CD4-positive, CD25-positive, alpha-beta regulatory T cell (primary cell): ENCODE results near the gene PAXX. TPM values are rescaled to one million over a fixed set of nuclear protein-coding genes. Genes with fewer than 3 reads are reported as not detected.
A peak's percentile ranks its signal among the peaks of the same experiment; 100 is the strongest.
"Not testable (repeated sequence)": the region's sequence is repeated elsewhere in the genome, so short reads cannot be mapped to it uniquely, and the experiment has no call there.

Experiments
- ATAC-seq, 2 donors: fragments of 150-1000 bp; cut with Tn5 transposase; one replicate each; pipeline ENCODE4 v1.10.0; 2021; ENCODE audit warnings: low read depth in 2 of 2, moderate number of reproducible peaks in 2 of 2, moderate library complexity in 1 of 2
- DNase-seq, 3 donors: peaks; one replicate each; pipeline versions ENCODE4 v3.0.0 to v3.0.0-alpha.2; 2012 to 2022; ENCODE audit warnings: mixed read lengths in 1 of 3
- H3K27ac ChIP-seq: one replicate; pipeline ENCODE4 v1.7.0; 2013; ENCODE audit warnings: mild to moderate bottlenecking, low read length; ENCODE audit not compliant: insufficient read depth, poor library complexity, severe bottlenecking
- H3K27me3 ChIP-seq: one replicate; pipeline ENCODE4 v1.7.0; 2013; ENCODE audit warnings: low read length; ENCODE audit not compliant: control insufficient read depth, insufficient read depth
- H3K36me3 ChIP-seq: one replicate; pipeline ENCODE4 v1.7.0; 2013; ENCODE audit warnings: mild to moderate bottlenecking, low read length, moderate library complexity; ENCODE audit not compliant: control insufficient read depth, insufficient read depth
- H3K4me1 ChIP-seq: 2 replicates; pipeline ENCODE4 v1.7.0; 2013; ENCODE audit warnings: mild to moderate bottlenecking, low read length; ENCODE audit not compliant: insufficient read depth, control insufficient read depth, poor library complexity, severe bottlenecking
- H3K4me3 ChIP-seq: one replicate; pipeline ENCODE4 v1.7.0; 2013; ENCODE audit warnings: low read depth, mild to moderate bottlenecking, low read length, moderate library complexity
- H3K9me3 ChIP-seq, 2 experiments: 1 replicate in 1 of 2; 2 replicates in 1 of 2; pipeline ENCODE4 v1.7.0; 2013; ENCODE audit warnings: low read length in 2 of 2, mild to moderate bottlenecking in 1 of 2, moderate library complexity in 1 of 2; ENCODE audit not compliant: control insufficient read depth in 2 of 2
- H3K27ac Mint-ChIP-seq, 3 donors: one replicate each; pipeline ENCODE4 v1.8.0; 2020 to 2022; ENCODE audit warnings: mild to moderate bottlenecking in 3 of 3, mixed read lengths in 3 of 3, moderate library complexity in 2 of 3
- H3K27me3 Mint-ChIP-seq: one replicate; pipeline ENCODE4 v1.8.0; 2022; ENCODE audit warnings: mild to moderate bottlenecking, mixed read lengths
- H3K36me3 Mint-ChIP-seq: one replicate; pipeline ENCODE4 v1.8.0; 2020; ENCODE audit warnings: mixed read lengths
- H3K4me1 Mint-ChIP-seq, 4 donors: one replicate each; pipeline ENCODE4 v1.8.0; 2020 to 2022; ENCODE audit warnings: mixed read lengths in 4 of 4, mild to moderate bottlenecking in 1 of 4
- H3K4me3 Mint-ChIP-seq, 4 donors: one replicate each; pipeline ENCODE4 v1.8.0; 2020 to 2022; ENCODE audit warnings: mild to moderate bottlenecking in 4 of 4, mixed read lengths in 4 of 4, moderate library complexity in 3 of 4
- H3K9me3 Mint-ChIP-seq, 7 donors: one replicate each; pipeline ENCODE4 v1.8.0; 2020 to 2022; ENCODE audit warnings: mixed read lengths in 7 of 7, mild to moderate bottlenecking in 3 of 7, moderate library complexity in 2 of 7
- polyA plus RNA-seq, 4 donors: library from polyadenylated mRNA; unstranded; fragments of 300-500 nt; fragmentation: Illumina TruSeq; gene quantifications; one replicate each; pipeline ENCODE4 v1.2.3, GENCODE V29; 2021
- total RNA-seq: library from RNA; stranded (reverse); gene quantifications from one replicate; pipeline ENCODE4 v1.2.3, GENCODE V29; 2022

Gene PAXX
- total and polyA plus RNA-seq, 5 donors from 2014 or later, result 46.7 to 83.3 (median 66.4) TPM

DNA sequence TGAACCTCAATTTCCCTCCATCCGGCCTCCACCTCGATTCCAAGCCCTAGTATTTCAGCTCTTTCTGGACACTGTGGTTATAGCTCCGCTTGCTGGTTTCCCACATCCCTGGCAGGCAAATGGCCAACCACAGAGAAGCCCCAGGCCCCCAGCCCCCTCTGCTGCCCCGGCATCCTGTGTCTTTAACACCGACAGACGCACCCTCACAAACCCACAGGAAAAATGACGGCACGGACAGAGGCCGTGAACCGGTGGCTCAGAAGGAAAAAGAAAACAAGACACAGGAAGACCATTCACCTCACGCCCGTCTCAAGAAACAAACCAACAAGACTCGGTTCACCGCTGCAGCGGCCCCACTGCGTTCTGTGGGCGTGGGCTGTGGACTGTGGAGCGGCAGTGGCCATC is 5.6 kb downstream of the PAXX start:
- DNase-seq, result peak in 1 of 3 donors; percentile 53
- H3K4me1 Mint-ChIP-seq, result peaks cover 0 to 34% (median 16%) of the 10 kb centered on the region in 4 donors
- Histone ChIP-seq H3K27me3 (no peaks in the 10 kb centered on the region), H3K27ac (no peak overlapping the region), H3K4me3 (no peak overlapping the region), H3K4me1 (peaks cover 57% of the 10 kb centered on the region), H3K9me3 (no peaks in the 10 kb centered on the region), H3K36me3 (no peaks in the 10 kb centered on the region)
- no peaks in the 10 kb centered on the region for H3K9me3 Mint-ChIP-seq
- H3K4me3 Mint-ChIP-seq, result peak overlapping the region; percentile 43 to 85 (median 70)
- H3K27ac Mint-ChIP-seq, result peak overlapping the region; percentile 12 to 69 (median 36)
- no peaks in the 10 kb centered on the region for H3K36me3 Mint-ChIP-seq
- peak in 1 of 2 donors; percentile 10 for ATAC-seq
- H3K27me3 Mint-ChIP-seq, result peaks cover 14% of the 10 kb centered on the region

GRCh38 chr9:137000177-137000930 is 8.1 kb downstream of the PAXX start:
- H3K4me3 Mint-ChIP-seq, result peak overlapping the region in 3 of 4 donors; percentile 13 to 43 (median 40)
- no peaks in the 10 kb centered on the region for H3K36me3 Mint-ChIP-seq
- Histone ChIP-seq H3K27me3 (no peaks in the 10 kb centered on the region), H3K36me3 (no peaks in the 10 kb centered on the region), H3K4me3 (peak overlapping the region; percentile 35), H3K9me3 (no peaks in the 10 kb centered on the region), H3K4me1 (peaks cover 38% of the 10 kb centered on the region), H3K27ac (no peak overlapping the region)
- H3K9me3 Mint-ChIP-seq, result no peaks in the 10 kb centered on the region
- H3K27me3 Mint-ChIP-seq, result peaks cover 14% of the 10 kb centered on the region
- DNase-seq, result peak in 1 of 3 donors; percentile 73
- H3K27ac Mint-ChIP-seq, result peak overlapping the region in 2 of 3 donors; percentile 54 to 86
- peaks cover 0 to 28% (median 13%) of the 10 kb centered on the region in 4 donors for H3K4me1 Mint-ChIP-seq
- ATAC-seq, result peak; percentile 27 to 44

DNA sequence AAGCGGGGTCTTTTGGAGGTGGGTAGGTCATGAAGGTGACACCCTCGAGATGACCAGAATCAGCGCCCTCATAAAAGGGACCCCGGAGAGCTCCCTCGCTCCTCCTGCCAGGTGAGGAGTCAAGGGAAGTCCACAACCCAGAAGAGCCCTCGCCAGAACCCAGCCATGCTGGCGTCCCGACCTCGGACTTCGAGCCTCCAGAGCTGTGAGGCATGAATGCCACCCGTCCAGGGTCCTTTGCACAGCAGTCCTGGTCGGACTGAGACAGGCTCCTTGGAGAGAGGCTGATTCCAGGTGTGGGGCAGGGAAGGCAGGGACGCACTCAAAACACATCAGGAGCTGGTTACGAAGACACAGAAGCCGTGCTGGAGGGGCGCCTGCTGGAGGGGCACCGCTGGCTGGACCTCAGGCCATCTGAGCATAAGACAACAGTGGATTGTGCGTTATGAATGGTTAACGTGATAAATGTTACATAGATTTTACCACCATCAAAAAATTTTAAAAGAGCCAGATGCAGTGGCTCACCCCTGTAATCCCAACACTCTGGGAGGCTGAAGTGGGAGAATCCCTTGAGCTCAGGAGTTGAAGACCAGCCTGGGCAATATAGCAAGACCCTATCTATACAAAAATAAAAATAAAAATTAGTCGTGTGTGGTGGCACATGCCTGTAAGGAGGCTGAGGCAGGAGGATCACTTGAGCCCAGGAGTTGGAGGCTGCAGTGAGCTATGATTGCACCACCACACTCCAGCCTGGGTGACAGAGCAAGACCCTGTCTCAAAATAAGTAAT is 9.8 kb downstream of the PAXX start:
- DNase-seq (no peak), ATAC-seq (no peak)
- no peaks in the 10 kb centered on the region for H3K36me3 Mint-ChIP-seq
- H3K4me1 Mint-ChIP-seq, result peaks cover 0 to 18% (median 11%) of the 10 kb centered on the region in 4 donors
- no peaks in the 10 kb centered on the region for H3K9me3 Mint-ChIP-seq
- no peak overlapping the region for H3K4me3 Mint-ChIP-seq
- Histone ChIP-seq H3K27me3 (no peaks in the 10 kb centered on the region), H3K9me3 (no peaks in the 10 kb centered on the region), H3K4me3 (no peak overlapping the region), H3K36me3 (no peaks in the 10 kb centered on the region), H3K27ac (no peak overlapping the region), H3K4me1 (peaks cover 22% of the 10 kb centered on the region)
- peaks cover 14% of the 10 kb centered on the region for H3K27me3 Mint-ChIP-seq
- H3K27ac Mint-ChIP-seq, result no peak overlapping the region

DNA sequence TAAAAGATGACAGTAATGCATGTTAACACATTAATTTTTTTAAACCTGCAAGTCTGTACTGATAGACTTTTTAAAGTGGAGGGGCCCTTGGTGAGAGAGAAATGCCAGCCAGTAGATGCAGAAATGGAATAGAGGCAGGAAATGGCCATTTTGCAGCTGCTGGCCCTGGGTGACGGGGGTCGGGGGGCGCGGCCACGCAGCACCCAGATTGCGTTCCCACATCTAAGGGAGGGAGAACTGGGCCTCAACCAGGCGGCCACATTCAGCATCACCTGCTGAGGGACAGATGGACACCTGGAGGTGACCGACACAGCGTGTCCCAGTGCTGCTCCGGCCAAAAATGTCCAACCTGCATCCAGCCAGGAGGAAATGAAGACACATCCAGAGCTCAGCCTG is 10.4 kb downstream of the PAXX start:
- no peaks in the 10 kb centered on the region for H3K9me3 ChIP-seq
- no peak overlapping the region for H3K4me3 ChIP-seq
- ATAC-seq, result no peak
- H3K27me3 ChIP-seq, result no peaks in the 10 kb centered on the region
- no peak overlapping the region for H3K27ac Mint-ChIP-seq
- H3K27me3 Mint-ChIP-seq, result peaks cover 11% of the 10 kb centered on the region
- H3K36me3 Mint-ChIP-seq, result no peaks in the 10 kb centered on the region
- peaks cover 16% of the 10 kb centered on the region for H3K4me1 ChIP-seq
- H3K36me3 ChIP-seq, result no peaks in the 10 kb centered on the region
- H3K9me3 Mint-ChIP-seq, result no peaks in the 10 kb centered on the region
- DNase-seq, result no peak
- no peak overlapping the region for H3K27ac ChIP-seq
- H3K4me3 Mint-ChIP-seq, result no peak overlapping the region
- H3K4me1 Mint-ChIP-seq, result peaks cover 0 to 16% (median 9%) of the 10 kb centered on the region in 4 donors

DNA sequence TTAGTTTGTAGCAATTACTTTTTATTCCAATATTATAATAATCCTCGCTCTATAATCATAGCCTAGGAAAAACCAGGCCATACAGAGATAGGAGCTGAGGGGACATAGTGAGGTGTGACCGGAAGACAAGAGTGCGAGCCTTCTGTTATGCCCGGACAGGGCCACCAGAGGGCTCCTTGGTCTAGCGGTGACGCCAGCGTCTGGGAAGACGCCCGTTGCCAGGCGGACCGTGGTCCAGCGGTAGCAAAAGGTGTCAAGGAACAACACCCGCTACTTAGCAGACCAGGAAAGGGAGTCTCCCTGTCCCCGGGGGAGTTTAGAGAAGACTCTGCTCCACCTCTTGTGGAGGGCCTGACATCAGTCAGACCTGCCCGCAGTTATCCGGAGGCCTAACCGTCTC is 12.1 kb downstream of the PAXX start:
- ATAC-seq, H3K9me3 Mint-ChIP-seq, H3K27ac ChIP-seq, H3K4me1 Mint-ChIP-seq, DNase-seq, H3K27me3 Mint-ChIP-seq, H3K9me3 ChIP-seq, H3K27me3 ChIP-seq, H3K27ac Mint-ChIP-seq, H3K36me3 Mint-ChIP-seq, H3K4me3 ChIP-seq, H3K4me3 Mint-ChIP-seq, H3K36me3 ChIP-seq: not testable (repeated sequence)
- H3K4me1 ChIP-seq, result peaks cover 11% of the 10 kb centered on the region

DNA sequence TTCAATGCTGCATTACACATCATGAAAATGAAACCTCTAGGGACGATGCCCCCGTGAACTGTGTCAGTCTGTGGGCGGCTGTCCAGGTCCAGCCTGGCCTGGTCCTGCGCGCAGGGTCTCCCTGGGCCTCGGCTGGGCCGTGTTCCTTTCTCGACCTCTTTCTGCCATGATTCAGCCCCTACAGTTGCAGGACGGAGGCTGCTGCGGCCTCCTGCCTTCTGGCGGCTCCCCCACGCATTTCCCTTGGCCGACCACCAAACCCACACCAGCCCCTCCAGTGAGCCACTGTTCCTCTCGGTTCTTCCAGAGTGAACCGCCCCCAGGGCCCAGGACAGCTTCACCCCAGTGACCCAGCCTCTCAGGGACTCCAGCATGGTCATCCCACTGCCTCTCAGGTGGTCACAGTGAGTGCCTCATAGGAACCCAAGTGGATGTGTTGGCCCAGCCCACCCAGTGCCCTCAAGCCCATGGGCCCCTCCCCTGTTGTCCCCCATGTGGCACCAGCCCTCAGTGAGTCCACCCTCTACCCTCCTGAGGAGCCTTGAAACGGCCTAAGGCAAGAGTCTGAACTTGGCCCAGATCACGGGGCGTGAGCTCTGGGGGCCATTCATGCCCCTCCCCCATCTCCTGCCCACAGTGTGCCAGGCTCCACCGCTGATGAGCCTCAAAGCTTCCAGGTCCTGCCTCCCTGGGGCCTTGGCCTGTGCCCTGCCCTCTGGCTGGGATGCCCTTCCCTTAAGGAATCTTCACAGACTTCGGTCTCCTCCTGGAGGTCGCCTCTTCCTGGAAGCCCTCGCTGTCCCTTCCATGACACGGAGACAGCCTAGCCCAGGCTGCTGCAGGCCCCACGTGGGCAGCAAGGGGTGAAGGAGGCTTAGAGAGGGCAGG is 14.1 kb downstream of the PAXX start:
- Mint-ChIP-seq H3K27me3 (no peaks in the 10 kb centered on the region), H3K4me1 (peaks cover 0 to 4% (median 0%) of the 10 kb centered on the region in 4 donors), H3K27ac (no peak overlapping the region), H3K9me3 (no peaks in the 10 kb centered on the region), H3K4me3 (no peak overlapping the region), H3K36me3 (no peaks in the 10 kb centered on the region)
- Histone ChIP-seq H3K4me3 (no peak overlapping the region), H3K9me3 (no peaks in the 10 kb centered on the region), H3K27ac (no peak overlapping the region), H3K4me1 (no peaks in the 10 kb centered on the region), H3K27me3 (no peaks in the 10 kb centered on the region), H3K36me3 (no peaks in the 10 kb centered on the region)
- no peak for ATAC-seq
- DNase-seq, result no peak

DNA sequence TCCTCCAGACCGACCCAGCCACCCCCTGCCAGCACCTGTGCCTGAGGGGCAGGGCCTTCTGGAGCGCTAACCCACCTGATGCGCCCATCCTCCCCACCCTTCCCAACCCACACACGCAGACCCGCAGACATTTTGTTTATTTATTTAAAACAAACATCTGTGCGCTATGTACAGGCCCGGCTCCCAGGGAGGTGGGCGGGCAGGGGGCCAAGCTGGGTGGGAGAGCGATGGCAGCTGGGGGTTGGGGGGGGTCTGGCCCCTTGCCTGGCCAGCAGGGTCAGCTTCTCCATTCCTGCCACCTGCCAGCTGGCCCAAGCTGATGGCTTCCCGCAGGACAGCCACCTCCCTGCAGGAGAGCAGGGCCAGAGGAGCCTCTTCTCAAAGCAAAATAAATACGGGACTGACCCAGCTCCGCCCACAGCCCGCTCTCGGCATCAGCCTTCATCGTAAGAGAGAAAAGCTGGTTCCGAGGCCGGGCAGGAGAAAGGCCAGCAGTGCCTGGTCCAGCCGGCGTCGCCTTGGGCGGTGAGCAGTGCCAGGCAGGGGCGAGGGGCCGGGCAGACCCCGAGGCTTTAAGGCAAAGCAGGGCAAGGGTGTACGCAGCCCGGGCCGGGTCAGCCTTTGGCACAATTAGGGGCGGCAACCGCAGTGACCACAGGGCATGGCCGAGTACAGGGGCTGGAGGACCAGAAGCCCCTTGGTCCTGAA is 15.0 kb downstream of the PAXX start:
- ATAC-seq (no peak), DNase-seq (no peak)
- Histone ChIP-seq H3K9me3 (no peaks in the 10 kb centered on the region), H3K36me3 (no peaks in the 10 kb centered on the region), H3K4me1 (no peaks in the 10 kb centered on the region), H3K27me3 (no peaks in the 10 kb centered on the region), H3K27ac (no peak overlapping the region), H3K4me3 (no peak overlapping the region)
- H3K4me3 Mint-ChIP-seq, result no peak overlapping the region
- H3K27ac Mint-ChIP-seq, result no peak overlapping the region
- H3K27me3 Mint-ChIP-seq, result no peaks in the 10 kb centered on the region
- peaks cover 0 to 4% (median 0%) of the 10 kb centered on the region in 4 donors for H3K4me1 Mint-ChIP-seq
- H3K9me3 Mint-ChIP-seq, result no peaks in the 10 kb centered on the region
- no peaks in the 10 kb centered on the region for H3K36me3 Mint-ChIP-seq
